WTC11 (cell line): Measurements from ENCODE around the gene METRNL.
"Not testable (repeated sequence)": the region's sequence is repeated elsewhere in the genome, so short reads cannot be mapped to it uniquely, and the experiment has no call there.

Experiments
- ATF2 ChIP-seq: sonication (generic); formaldehyde crosslinking; IDR thresholded peaks from 2 replicates; pipeline ENCODE4 v1.8.1; 2022; ENCODE audit warnings: low read depth, missing genetic modification reagents, borderline replicate concordance
- ATF3 ChIP-seq: sonication (generic); formaldehyde crosslinking; conservative IDR thresholded peaks from 2 replicates; pipeline ENCODE4 v1.8.1; 2022; ENCODE audit warnings: mild to moderate bottlenecking, missing genetic modification reagents
- CTCF ChIP-seq: fragments of 200-600 bp; IDR thresholded peaks from 2 replicates; pipeline ENCODE4 v1.8.0; 2022; ENCODE audit warnings: antibody characterized with exemption
- E2F4 ChIP-seq: sonication (generic); formaldehyde crosslinking; IDR thresholded peaks from 2 replicates; pipeline ENCODE4 v1.8.1; 2022; ENCODE audit warnings: low read depth, mild to moderate bottlenecking, moderate library complexity, missing genetic modification reagents, borderline replicate concordance
- E2F5 ChIP-seq: sonication (generic); formaldehyde crosslinking; IDR thresholded peaks from 2 replicates; pipeline ENCODE4 v1.8.1; 2022; ENCODE audit warnings: mild to moderate bottlenecking, moderate library complexity, missing genetic modification reagents
- ELF4 ChIP-seq: sonication (generic); formaldehyde crosslinking; IDR thresholded peaks from 2 replicates; pipeline ENCODE4 v1.8.1; 2022; ENCODE audit warnings: low read depth, mild to moderate bottlenecking, moderate library complexity, missing genetic modification reagents
- JUN ChIP-seq: sonication (generic); formaldehyde crosslinking; IDR thresholded peaks from 2 replicates; pipeline ENCODE4 v1.8.0; 2023; ENCODE audit warnings: mild to moderate bottlenecking, missing genetic modification reagents
- MLX ChIP-seq: sonication (generic); formaldehyde crosslinking; IDR thresholded peaks from 2 replicates; pipeline ENCODE4 v1.8.1; 2023; ENCODE audit warnings: mild to moderate bottlenecking, missing genetic modification reagents, moderate library complexity
- NR2C2 ChIP-seq: sonication (generic); formaldehyde crosslinking; IDR thresholded peaks from 2 replicates; pipeline ENCODE4 v1.8.0; 2022; ENCODE audit warnings: mild to moderate bottlenecking, missing genetic modification reagents
- SP1 ChIP-seq: sonication (generic); formaldehyde crosslinking; conservative IDR thresholded peaks from 2 replicates; pipeline ENCODE4 v1.8.1; 2022; ENCODE audit warnings: missing genetic modification reagents
- TEAD4 ChIP-seq: sonication (generic); formaldehyde crosslinking; IDR thresholded peaks from 2 replicates; pipeline ENCODE4 v1.8.0; 2022; ENCODE audit warnings: mild to moderate bottlenecking, missing genetic modification reagents
- ZNF121 ChIP-seq: sonication (generic); formaldehyde crosslinking; IDR thresholded peaks from 2 replicates; pipeline ENCODE4 v1.8.0; 2023; ENCODE audit warnings: missing genetic modification reagents
- ZNF671 ChIP-seq: fragments of 250-450 bp; sonication (Bioruptor Pico); IDR thresholded peaks from 2 replicates; pipeline ENCODE4 v1.8.0; 2021; ENCODE audit warnings: mild to moderate bottlenecking
- ZSCAN18 ChIP-seq: fragments of 250-450 bp; sonication (Bioruptor Pico); IDR thresholded peaks from 2 replicates; pipeline ENCODE4 v2.1.2; 2022; ENCODE audit warnings: mild to moderate bottlenecking, moderate library complexity

- TF ChIP-seq ATF2 (CRISPR knock-in tag); E2F5 (CRISPR knock-in tag); CTCF; ZSCAN18; E2F4 (CRISPR knock-in tag); ATF3 (CRISPR knock-in tag); NR2C2 (CRISPR knock-in tag); ZNF671 (CRISPR knock-in tag); MLX (CRISPR knock-in tag); JUN; ZNF121; TEAD4 (CRISPR knock-in tag); ELF4 (CRISPR knock-in tag); SP1 (CRISPR knock-in tag): not testable (repeated sequence)
These were observed 42.1 kb downstream of the METRNL start for GRCh38 chr17:83121473-83121872.
